ENCODE results near the gene SPTBN1. TPM values are rescaled to one million over a fixed set of nuclear protein-coding genes. Genes with fewer than 3 reads are reported as not detected.

SPTBN1 gene
- total and polyA plus RNA-seq, 2 donors: 118 to 352 TPM

DNA sequence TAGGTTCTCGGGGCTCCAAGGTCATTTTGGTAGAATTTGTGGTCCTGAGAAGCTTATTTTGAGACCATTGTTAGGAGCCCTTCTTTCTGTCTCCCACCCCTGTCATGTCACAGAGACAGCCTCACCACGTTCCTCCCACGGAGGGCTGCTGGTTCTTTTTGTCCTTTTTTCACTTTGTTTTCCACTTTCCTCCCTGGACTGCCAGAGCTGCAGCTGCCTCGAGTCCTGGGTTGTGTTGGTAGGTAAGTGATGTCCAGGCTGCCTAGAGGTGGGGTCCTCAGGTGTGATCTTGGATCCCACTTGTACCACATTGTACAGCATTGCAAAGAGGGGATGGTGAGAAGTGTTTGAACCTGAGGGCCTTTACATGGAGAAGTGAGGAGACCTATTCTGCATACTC is 137.1 kb downstream of the SPTBN1 start:
- no peak overlapping the region for H3K27ac ChIP-seq (ENCODE audit: low read depth)
- no peaks in the 10 kb centered on the region for H3K4me1 ChIP-seq (ENCODE audit: insufficient read depth)
- no peak for DNase-seq (ENCODE audit: extremely low spot score)
- H3K36me3 ChIP-seq (ENCODE audit: insufficient read depth): no peaks in the 10 kb centered on the region
- WGBS: 95% methylated on average over 4 of the region's 4 CpGs
- no peak overlapping the region for H3K4me3 ChIP-seq (ENCODE audit: low read depth, low read length)

GRCh38 chr2:54594048-54594447 is 137.9 kb downstream of the SPTBN1 start:
- Histone ChIP-seq H3K4me3 (ENCODE audit: low read depth, low read length) (no peak overlapping the region), H3K4me1 (ENCODE audit: insufficient read depth) (no peaks in the 10 kb centered on the region), H3K27ac (ENCODE audit: low read depth) (no peak overlapping the region), H3K36me3 (ENCODE audit: insufficient read depth) (no peaks in the 10 kb centered on the region)
- WGBS: 93% methylated on average over 4 of the region's 4 CpGs
- no peak for DNase-seq (ENCODE audit: extremely low spot score)

GRCh38 chr2:54595161-54595803 is 139.2 kb downstream of the SPTBN1 start:
- no peak for DNase-seq (ENCODE audit: extremely low spot score)
- 95% methylated on average over 13 of the region's 13 CpGs for WGBS
- Histone ChIP-seq H3K36me3 (ENCODE audit: insufficient read depth) (no peaks in the 10 kb centered on the region), H3K4me1 (ENCODE audit: insufficient read depth) (no peaks in the 10 kb centered on the region), H3K27ac (ENCODE audit: low read depth) (no peak overlapping the region), H3K4me3 (ENCODE audit: low read depth, low read length) (no peak overlapping the region)

- Histone ChIP-seq H3K4me3 (ENCODE audit: low read depth, low read length) (no peak overlapping the region), H3K4me1 (ENCODE audit: insufficient read depth) (no peaks in the 10 kb centered on the region), H3K27ac (ENCODE audit: low read depth) (peak overlapping the region; percentile 63), H3K36me3 (ENCODE audit: insufficient read depth) (no peaks in the 10 kb centered on the region)
- 48% methylated on average over 15 of the region's 15 CpGs for WGBS
- no peak for DNase-seq (ENCODE audit: extremely low spot score)
Measured at GRCh38 chr2:54595999-54596902, 140.1 kb downstream of the SPTBN1 start.

- DNase-seq (ENCODE audit: extremely low spot score): no peak
- H3K4me3 ChIP-seq (ENCODE audit: low read depth, low read length): no peak overlapping the region
- WGBS: 34% methylated on average over 5 of the region's 5 CpGs
- no peaks in the 10 kb centered on the region for H3K36me3 ChIP-seq (ENCODE audit: insufficient read depth)
- no peak overlapping the region for H3K27ac ChIP-seq (ENCODE audit: low read depth)
- H3K4me1 ChIP-seq (ENCODE audit: insufficient read depth): no peaks in the 10 kb centered on the region
Measured at GRCh38 chr2:54597153-54597848, 141.2 kb downstream of the SPTBN1 start.

DNA sequence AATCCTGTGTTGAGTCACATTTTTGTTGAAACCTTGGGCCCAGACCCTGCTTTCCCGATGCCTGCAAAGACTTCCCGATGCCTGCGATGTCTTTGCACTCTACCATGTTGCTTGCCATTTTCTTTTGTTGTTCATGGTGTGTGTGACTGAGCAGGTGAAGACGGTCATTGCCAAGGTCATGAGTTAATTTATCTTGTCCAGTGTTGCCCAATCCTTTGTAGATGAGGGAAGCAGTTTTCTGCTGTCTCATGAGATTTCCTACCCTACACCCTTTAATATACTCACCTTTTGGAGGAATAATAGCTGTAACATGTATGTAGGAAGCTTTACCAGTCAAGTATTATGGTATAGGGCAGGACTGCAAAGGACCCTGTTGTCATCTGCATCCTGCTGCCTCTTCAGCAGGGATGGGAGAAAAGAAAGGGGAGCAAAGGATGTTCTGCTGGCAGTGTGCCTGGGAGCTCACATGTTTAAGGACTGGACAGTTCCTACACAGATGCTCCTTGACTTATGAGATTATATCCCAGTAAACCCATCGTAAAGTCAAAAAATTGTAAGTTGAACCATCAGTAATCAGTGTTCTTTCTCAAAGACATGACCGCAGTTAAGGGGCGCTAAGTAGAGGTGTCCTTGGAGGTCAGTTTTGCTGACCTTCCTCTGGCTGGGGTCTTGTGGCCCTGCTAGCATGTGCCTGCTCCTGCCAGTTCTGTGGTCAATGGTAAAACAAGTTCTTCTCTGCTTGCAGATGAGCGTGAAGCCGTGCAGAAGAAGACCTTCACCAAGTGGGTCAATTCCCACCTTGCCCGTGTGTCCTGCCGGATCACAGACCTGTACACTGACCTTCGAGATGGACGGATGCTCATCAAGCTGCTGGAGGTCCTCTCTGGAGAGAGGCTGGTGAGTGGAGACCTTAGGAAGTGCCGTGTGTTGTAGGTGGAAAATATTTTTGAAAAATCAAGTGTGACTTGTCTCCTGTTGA is 142.5 kb downstream of the SPTBN1 start:
- H3K36me3 ChIP-seq (ENCODE audit: insufficient read depth): no peaks in the 10 kb centered on the region
- no peaks in the 10 kb centered on the region for H3K4me1 ChIP-seq (ENCODE audit: insufficient read depth)
- WGBS: 91% methylated on average over 14 of the region's 14 CpGs
- DNase-seq (ENCODE audit: extremely low spot score): no peak
- no peak overlapping the region for H3K27ac ChIP-seq (ENCODE audit: low read depth)
- H3K4me3 ChIP-seq (ENCODE audit: low read depth, low read length): no peak overlapping the region

DNA sequence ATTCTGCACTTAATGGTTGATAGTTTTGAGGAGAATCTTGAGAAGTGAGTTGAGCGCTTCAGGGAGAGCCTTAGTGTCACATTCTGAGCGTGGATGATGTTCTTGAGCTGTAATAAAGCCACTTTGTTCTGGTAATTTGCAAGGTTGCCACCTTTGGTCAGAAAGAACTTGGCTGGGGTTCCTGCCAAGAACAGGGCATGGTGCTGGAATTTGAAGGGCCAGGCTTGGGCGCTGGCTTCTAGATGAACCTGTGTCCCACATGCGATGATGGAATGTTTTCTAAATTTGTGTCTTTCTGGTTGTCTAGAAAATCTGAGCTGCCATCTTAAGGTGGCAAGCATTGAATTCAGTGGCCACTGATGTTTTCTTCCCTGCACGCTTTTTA is 143.2 kb downstream of the SPTBN1 start:
- no peak for DNase-seq (ENCODE audit: extremely low spot score)
- no peak overlapping the region for H3K27ac ChIP-seq (ENCODE audit: low read depth)
- H3K4me1 ChIP-seq (ENCODE audit: insufficient read depth): no peaks in the 10 kb centered on the region
- 93% methylated on average over 5 of the region's 5 CpGs for WGBS
- H3K4me3 ChIP-seq (ENCODE audit: low read depth, low read length): no peak overlapping the region
- H3K36me3 ChIP-seq (ENCODE audit: insufficient read depth): no peaks in the 10 kb centered on the region

- WGBS: 61% methylated on average over 4 of the region's 4 CpGs
- DNase-seq (ENCODE audit: extremely low spot score): no peak
- Histone ChIP-seq H3K27ac (ENCODE audit: low read depth) (peak overlapping the region; percentile 14), H3K4me1 (ENCODE audit: insufficient read depth) (no peaks in the 10 kb centered on the region), H3K36me3 (ENCODE audit: insufficient read depth) (no peaks in the 10 kb centered on the region), H3K4me3 (ENCODE audit: low read depth, low read length) (no peak overlapping the region)
Measured at GRCh38 chr2:54599914-54600313, 143.8 kb downstream of the SPTBN1 start.

DNA sequence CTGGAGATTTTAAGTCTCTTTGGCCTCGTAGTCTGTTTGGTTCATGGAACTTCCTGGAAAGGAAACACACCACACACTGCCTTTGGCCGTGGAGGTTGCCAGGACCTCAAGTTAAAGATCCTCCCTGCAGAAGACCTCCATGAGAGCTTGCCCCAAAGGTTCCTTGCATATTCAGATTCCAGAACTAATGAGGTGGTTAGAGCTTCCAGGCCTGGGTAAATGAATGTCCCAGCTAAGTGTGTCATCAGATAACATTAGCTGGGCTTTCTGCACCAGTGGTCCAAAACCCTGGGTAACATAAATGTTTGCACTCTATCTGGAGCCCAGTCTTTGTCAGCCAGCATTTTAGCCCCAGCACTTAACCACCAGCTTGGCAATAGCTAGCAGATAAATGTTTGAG is 145.2 kb downstream of the SPTBN1 start:
- no peak overlapping the region for H3K4me3 ChIP-seq (ENCODE audit: low read depth, low read length)
- H3K36me3 ChIP-seq (ENCODE audit: insufficient read depth): no peaks in the 10 kb centered on the region
- H3K4me1 ChIP-seq (ENCODE audit: insufficient read depth): no peaks in the 10 kb centered on the region
- WGBS: 57% methylated on average over 2 of the region's 2 CpGs
- H3K27ac ChIP-seq (ENCODE audit: low read depth): no peak overlapping the region
- no peak for DNase-seq (ENCODE audit: extremely low spot score)

DNA sequence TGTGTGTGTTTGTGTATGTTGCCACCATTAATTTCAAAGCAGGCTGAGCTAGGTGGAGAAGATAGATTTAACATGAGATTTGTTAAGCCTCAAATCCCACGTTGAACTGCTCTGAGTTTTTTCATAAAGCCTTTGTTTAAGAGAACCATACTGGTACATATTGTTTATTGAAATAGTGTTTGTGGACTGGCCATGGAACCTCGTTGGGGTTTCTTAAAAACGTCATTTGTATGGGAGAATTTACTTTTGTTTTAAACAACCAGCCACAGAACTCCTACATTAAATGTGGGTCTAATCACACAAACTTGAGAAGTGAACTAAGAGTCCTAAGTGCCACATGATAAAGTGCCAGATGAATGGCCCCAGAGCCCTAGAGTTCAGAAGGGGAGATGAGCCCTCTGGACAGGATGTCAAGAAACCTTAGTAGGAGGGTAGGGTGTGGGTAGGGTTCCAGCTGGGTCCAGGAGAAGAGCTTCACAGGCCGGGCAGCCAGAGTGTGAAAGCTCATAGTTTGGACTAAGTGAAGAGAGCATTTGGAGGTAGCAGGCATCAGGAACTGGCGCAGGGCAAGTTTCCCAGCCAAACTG is 146.7 kb downstream of the SPTBN1 start:
- WGBS: 52% methylated on average over 5 of the region's 5 CpGs
- Histone ChIP-seq H3K4me1 (ENCODE audit: insufficient read depth) (no peaks in the 10 kb centered on the region), H3K4me3 (ENCODE audit: low read depth, low read length) (no peak overlapping the region), H3K27ac (ENCODE audit: low read depth) (no peak overlapping the region), H3K36me3 (ENCODE audit: insufficient read depth) (no peaks in the 10 kb centered on the region)
- no peak for DNase-seq (ENCODE audit: extremely low spot score)

DNA sequence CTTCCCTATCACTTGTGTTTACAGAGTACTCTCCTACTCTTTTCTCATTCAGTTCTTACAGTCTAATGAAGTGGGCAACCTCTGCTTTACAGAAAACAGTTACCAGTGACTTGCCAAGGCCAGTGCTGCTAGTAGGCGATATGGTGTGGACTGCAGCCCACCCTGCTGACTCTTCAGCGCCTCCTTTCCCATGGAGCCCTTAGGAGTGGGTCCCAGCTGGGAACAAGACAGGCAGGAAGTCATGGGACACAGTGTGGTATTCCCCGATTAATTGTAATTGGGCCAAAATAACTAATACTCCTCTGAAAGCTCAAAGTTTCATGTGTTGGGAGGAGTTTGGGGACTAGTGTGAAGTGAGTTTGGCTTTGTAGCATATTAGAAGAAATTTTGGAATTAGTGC is 147.2 kb downstream of the SPTBN1 start:
- WGBS: 60% methylated on average over 3 of the region's 3 CpGs
- Histone ChIP-seq H3K27ac (ENCODE audit: low read depth) (no peak overlapping the region), H3K4me3 (ENCODE audit: low read depth, low read length) (no peak overlapping the region), H3K36me3 (ENCODE audit: insufficient read depth) (no peaks in the 10 kb centered on the region), H3K4me1 (ENCODE audit: insufficient read depth) (no peaks in the 10 kb centered on the region)
- DNase-seq (ENCODE audit: extremely low spot score): no peak

- 75% methylated on average over 1 of the region's 1 CpG for WGBS
- Histone ChIP-seq H3K4me1 (ENCODE audit: insufficient read depth) (no peaks in the 10 kb centered on the region), H3K4me3 (ENCODE audit: low read depth, low read length) (no peak overlapping the region), H3K36me3 (ENCODE audit: insufficient read depth) (no peaks in the 10 kb centered on the region), H3K27ac (ENCODE audit: low read depth) (no peak overlapping the region)
- DNase-seq (ENCODE audit: extremely low spot score): no peak
Measured at GRCh38 chr2:54603796-54604195, 147.7 kb downstream of the SPTBN1 start.

DNA sequence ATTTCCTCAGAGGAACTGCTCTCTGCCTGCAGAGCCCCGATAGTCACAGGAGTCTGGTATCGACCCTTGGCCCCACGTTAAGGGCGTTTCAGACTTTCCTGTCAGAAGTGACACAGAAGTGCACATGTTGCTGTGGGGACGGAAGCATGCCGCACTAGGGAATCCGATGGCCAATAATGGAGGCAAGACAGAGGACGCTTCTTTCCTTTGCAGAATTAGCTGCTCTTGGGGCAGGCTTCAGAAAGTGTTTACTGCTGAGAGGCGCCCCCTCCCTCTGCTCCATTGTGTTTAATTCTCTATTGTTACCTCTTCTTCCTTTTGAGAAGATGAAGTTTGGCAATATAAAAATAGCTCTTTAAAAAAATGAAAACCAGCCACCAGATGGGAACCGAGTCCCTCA is 148.7 kb downstream of the SPTBN1 start:
- H3K4me3 ChIP-seq (ENCODE audit: low read depth, low read length): no peak overlapping the region

More for the DNA sequence above, 148.7 kb downstream of the SPTBN1 start:
- Histone ChIP-seq H3K36me3 (ENCODE audit: insufficient read depth) (no peaks in the 10 kb centered on the region), H3K4me1 (ENCODE audit: insufficient read depth) (no peaks in the 10 kb centered on the region), H3K27ac (ENCODE audit: low read depth) (no peak overlapping the region)
- no peak for DNase-seq (ENCODE audit: extremely low spot score)
- 62% methylated on average over 10 of the region's 10 CpGs for WGBS
